ENCODE data around the gene CCDC102A.

CCDC102A gene

DNA sequence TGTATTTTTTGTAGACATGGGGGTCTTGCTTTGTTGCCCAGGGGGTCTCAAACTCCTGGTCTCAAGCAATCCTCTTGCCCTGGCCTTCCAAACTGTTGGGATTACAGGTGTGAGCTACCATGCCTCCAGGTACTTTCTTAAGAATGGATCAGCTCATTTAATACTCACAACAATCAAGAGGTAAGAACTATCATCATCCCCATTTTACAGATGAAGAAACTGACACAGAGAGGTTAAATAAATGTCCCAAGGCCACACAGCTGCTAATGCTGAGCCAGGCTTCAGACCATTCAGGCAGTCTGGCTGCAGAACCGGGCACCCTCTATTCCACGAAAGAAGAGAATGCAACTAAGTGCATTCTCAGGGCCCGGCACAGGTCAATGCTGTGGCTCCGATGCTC, 22.0 kb downstream of the CCDC102A start:
- Histone ChIP-seq H3K27ac (ENCODE audit: low read length) (no peak overlapping the region), H3K36me3 (ENCODE audit: control insufficient read depth in 1 of 2, insufficient read depth in 2 of 2, low read length in 2 of 2) (peaks cover 0 to 35% of the 10 kb centered on the region in 2 donors), H3K9me3 (ENCODE audit: control insufficient read depth in 1 of 2, low read length in 2 of 2) (no peaks in the 10 kb centered on the region), H3K4me3 (ENCODE audit: low read depth in 1 of 2, low read length in 2 of 2) (no peak overlapping the region), H3K27me3 (ENCODE audit: low read depth, low read length) (no peaks in the 10 kb centered on the region), H3K4me1 (ENCODE audit: control insufficient read depth in 1 of 2, insufficient read depth in 2 of 2, low read length in 2 of 2) (peaks cover 0 to 6% of the 10 kb centered on the region in 2 donors)

GRCh38 chr16:57513371-57514102, 22.8 kb downstream of the CCDC102A start:
- no peaks in the 10 kb centered on the region for H3K9me3 ChIP-seq (ENCODE audit: control insufficient read depth in 1 of 2, low read length in 2 of 2)
- peaks cover 0 to 34% of the 10 kb centered on the region in 2 donors for H3K36me3 ChIP-seq (ENCODE audit: control insufficient read depth in 1 of 2, insufficient read depth in 2 of 2, low read length in 2 of 2)
- H3K27ac ChIP-seq (ENCODE audit: low read length), result no peak overlapping the region
- peaks cover 0 to 6% of the 10 kb centered on the region in 2 donors for H3K4me1 ChIP-seq (ENCODE audit: control insufficient read depth in 1 of 2, insufficient read depth in 2 of 2, low read length in 2 of 2)
- H3K27me3 ChIP-seq (ENCODE audit: low read depth, low read length), result no peaks in the 10 kb centered on the region
- H3K4me3 ChIP-seq (ENCODE audit: low read depth in 1 of 2, low read length in 2 of 2), result no peak overlapping the region

DNA sequence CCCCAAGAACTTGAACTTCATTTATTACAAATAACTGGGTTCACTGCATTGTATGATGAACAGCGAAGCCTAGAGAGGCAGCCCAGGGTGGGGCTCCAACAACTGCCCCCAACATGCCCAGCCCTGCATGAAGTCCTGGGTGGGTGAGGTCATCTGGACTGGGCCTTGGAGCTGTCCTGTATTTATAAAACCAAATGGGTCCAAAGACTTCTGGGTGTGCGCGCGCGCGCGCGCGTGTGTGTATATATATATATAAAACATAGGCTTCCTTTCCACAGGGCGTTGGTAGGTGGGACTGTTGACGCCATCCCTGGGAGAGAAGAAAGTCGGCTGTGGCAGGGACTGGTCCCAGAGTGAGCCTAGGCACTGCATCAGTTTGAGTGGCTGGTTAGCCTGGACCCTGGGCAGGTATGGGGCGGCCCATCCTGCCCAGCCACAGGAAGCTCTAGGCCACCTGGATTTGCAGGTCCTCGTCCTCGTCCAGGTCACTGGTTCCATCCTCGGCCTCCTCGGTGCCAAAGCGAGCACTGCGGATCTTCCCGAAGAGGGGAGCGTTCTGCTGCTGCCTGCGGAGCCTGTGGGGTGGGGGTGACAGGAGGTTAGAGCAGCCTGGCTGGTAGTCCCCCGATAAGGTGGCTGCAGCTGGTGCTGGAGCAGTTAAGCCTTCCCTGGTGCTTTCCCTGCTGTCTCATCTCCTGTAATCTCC, 23.9 kb downstream of the CCDC102A start:
- H3K36me3 ChIP-seq (ENCODE audit: control insufficient read depth in 1 of 2, insufficient read depth in 2 of 2, low read length in 2 of 2), result peaks cover 0 to 23% of the 10 kb centered on the region in 2 donors

DNA sequence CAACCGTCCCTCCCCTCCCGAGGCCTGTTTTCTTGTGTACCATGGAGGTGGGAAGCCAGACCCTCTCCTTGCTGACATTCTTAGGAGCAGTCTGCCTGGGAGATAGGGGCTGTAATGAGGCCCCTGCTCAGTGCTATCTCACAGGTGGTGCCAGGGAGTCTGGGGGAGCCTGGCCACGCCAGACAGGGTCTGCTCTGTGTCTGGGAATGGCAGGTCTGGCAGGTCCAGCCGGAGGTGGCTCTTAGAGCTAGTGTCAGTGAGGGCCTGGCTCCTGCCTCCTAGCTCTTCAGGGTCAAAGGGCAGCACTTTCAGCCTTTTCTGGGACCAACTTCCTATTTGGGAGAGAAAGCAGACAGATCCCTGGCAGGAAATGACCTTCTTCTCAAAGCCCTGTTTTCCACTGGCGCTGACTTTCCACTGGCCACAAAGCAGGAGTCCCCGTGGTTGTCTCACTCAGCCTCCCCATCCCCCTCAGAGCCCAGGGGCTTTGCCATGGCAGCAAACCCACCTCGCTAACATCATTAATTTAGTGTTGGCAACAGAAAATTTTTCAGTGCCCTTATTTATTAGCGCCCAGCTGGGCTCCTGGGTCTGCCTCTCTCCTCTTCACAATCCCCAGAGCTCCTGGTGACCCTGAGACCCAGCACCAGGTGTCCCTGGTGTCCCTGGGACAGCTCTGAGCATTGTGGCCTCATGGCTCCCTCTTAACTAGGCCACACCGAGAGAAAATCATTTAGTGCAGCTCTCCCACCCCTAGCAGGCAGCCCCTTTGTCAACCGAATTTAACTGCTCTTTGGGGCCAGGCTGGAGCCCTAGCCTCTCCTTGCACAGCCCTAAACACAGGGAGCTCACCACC, 26.1 kb downstream of the CCDC102A start:
- Histone ChIP-seq H3K27me3 (ENCODE audit: low read depth, low read length) (no peaks in the 10 kb centered on the region), H3K27ac (ENCODE audit: low read length) (no peak overlapping the region), H3K9me3 (ENCODE audit: control insufficient read depth in 1 of 2, low read length in 2 of 2) (no peaks in the 10 kb centered on the region), H3K4me3 (ENCODE audit: low read depth in 1 of 2, low read length in 2 of 2) (no peak overlapping the region), H3K36me3 (ENCODE audit: control insufficient read depth in 1 of 2, insufficient read depth in 2 of 2, low read length in 2 of 2) (peaks cover 0 to 16% of the 10 kb centered on the region in 2 donors), H3K4me1 (ENCODE audit: control insufficient read depth in 1 of 2, insufficient read depth in 2 of 2, low read length in 2 of 2) (peaks cover 0 to 6% of the 10 kb centered on the region in 2 donors)

More for the DNA sequence above, 23.9 kb downstream of the CCDC102A start:
- Histone ChIP-seq H3K4me1 (ENCODE audit: control insufficient read depth in 1 of 2, insufficient read depth in 2 of 2, low read length in 2 of 2) (peaks cover 0 to 6% of the 10 kb centered on the region in 2 donors), H3K27ac (ENCODE audit: low read length) (no peak overlapping the region), H3K4me3 (ENCODE audit: low read depth in 1 of 2, low read length in 2 of 2) (no peak overlapping the region), H3K27me3 (ENCODE audit: low read depth, low read length) (no peaks in the 10 kb centered on the region), H3K9me3 (ENCODE audit: control insufficient read depth in 1 of 2, low read length in 2 of 2) (no peaks in the 10 kb centered on the region)

DNA sequence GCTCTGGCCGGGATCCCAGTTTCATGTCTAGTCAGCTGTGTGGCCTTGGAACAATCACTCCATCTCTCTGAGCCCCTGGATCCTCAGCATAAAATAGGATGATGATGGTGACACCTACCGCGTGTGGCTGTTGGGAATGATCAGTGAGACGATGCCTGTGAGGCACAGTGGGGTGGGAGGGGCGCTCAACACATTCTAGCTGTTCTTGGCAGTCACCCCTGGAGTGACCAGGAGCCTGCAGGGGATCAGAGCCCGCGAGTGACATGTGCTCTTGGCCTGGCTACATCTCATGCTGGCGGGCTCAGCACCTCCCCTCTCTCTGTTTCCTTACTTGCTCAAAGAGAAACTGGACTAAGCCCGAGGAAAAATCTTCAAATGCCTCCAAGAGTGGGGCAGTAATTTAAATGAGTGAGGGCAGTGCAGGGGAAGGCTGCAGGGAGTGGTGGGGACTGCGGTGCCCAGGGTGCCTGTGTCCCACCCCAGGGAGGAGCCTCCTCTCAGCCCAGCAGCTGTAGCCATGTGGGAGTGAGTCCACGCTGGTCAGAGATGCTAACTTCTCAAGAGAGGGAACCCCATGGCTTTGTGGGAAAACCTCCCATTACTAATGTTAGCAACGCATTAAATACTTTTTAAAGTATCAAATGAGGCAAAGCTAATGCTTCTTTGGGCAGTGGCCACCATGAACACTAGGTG, 27.0 kb downstream of the CCDC102A start:
- no peaks in the 10 kb centered on the region for H3K9me3 ChIP-seq (ENCODE audit: control insufficient read depth in 1 of 2, low read length in 2 of 2)
- H3K4me3 ChIP-seq (ENCODE audit: low read depth in 1 of 2, low read length in 2 of 2), result no peak overlapping the region
- no peaks in the 10 kb centered on the region for H3K27me3 ChIP-seq (ENCODE audit: low read depth, low read length)
- H3K4me1 ChIP-seq (ENCODE audit: control insufficient read depth in 1 of 2, insufficient read depth in 2 of 2, low read length in 2 of 2), result peaks cover 0 to 6% of the 10 kb centered on the region in 2 donors
- H3K36me3 ChIP-seq (ENCODE audit: control insufficient read depth in 1 of 2, insufficient read depth in 2 of 2, low read length in 2 of 2), result peaks cover 0 to 16% of the 10 kb centered on the region in 2 donors
- no peak overlapping the region for H3K27ac ChIP-seq (ENCODE audit: low read length)

DNA sequence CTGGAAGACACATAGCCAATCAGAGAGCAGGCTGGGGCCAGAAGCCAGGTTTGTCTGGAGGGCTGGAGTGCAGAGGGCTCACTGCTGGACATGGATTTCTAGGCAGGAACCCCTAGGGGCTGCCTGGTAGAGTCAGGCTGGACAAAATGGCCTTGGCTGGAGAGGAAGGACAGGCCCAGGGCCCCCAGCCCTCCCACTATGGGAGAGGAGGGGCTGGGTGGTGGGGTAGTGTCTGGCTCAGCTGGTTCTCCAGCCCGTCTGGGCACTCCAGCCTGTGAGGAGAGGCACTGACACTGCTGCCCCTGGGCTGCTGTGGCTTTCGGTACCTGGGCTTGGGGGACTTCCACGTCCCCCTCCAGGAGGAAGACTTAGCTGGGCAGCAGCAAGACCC, 28.3 kb downstream of the CCDC102A start:
- Histone ChIP-seq H3K4me3 (ENCODE audit: low read depth in 1 of 2, low read length in 2 of 2) (no peak overlapping the region), H3K27me3 (ENCODE audit: low read depth, low read length) (no peaks in the 10 kb centered on the region), H3K36me3 (ENCODE audit: control insufficient read depth in 1 of 2, insufficient read depth in 2 of 2, low read length in 2 of 2) (peaks cover 0 to 11% of the 10 kb centered on the region in 2 donors), H3K9me3 (ENCODE audit: control insufficient read depth in 1 of 2, low read length in 2 of 2) (no peaks in the 10 kb centered on the region), H3K4me1 (ENCODE audit: control insufficient read depth in 1 of 2, insufficient read depth in 2 of 2, low read length in 2 of 2) (peaks cover 0 to 6% of the 10 kb centered on the region in 2 donors), H3K27ac (ENCODE audit: low read length) (no peak overlapping the region)

GRCh38 chr16:57507136-57508034, 29.0 kb downstream of the CCDC102A start:
- H3K4me3 ChIP-seq (ENCODE audit: low read depth in 1 of 2, low read length in 2 of 2), result no peak overlapping the region
- peaks cover 0 to 6% of the 10 kb centered on the region in 2 donors for H3K4me1 ChIP-seq (ENCODE audit: control insufficient read depth in 1 of 2, insufficient read depth in 2 of 2, low read length in 2 of 2)
- no peak overlapping the region for H3K27ac ChIP-seq (ENCODE audit: low read length)
- no peaks in the 10 kb centered on the region for H3K27me3 ChIP-seq (ENCODE audit: low read depth, low read length)
- H3K9me3 ChIP-seq (ENCODE audit: control insufficient read depth in 1 of 2, low read length in 2 of 2), result no peaks in the 10 kb centered on the region
- peaks cover 0 to 5% of the 10 kb centered on the region in 2 donors for H3K36me3 ChIP-seq (ENCODE audit: control insufficient read depth in 1 of 2, insufficient read depth in 2 of 2, low read length in 2 of 2)

GRCh38 chr16:57505169-57505568, 31.2 kb downstream of the CCDC102A start:
- Histone ChIP-seq H3K4me3 (ENCODE audit: low read depth in 1 of 2, low read length in 2 of 2) (no peak overlapping the region), H3K27me3 (ENCODE audit: low read depth, low read length) (no peaks in the 10 kb centered on the region), H3K27ac (ENCODE audit: low read length) (no peak overlapping the region), H3K4me1 (ENCODE audit: control insufficient read depth in 1 of 2, insufficient read depth in 2 of 2, low read length in 2 of 2) (peaks cover 0 to 4% of the 10 kb centered on the region in 2 donors), H3K9me3 (ENCODE audit: control insufficient read depth in 1 of 2, low read length in 2 of 2) (no peaks in the 10 kb centered on the region), H3K36me3 (ENCODE audit: control insufficient read depth in 1 of 2, insufficient read depth in 2 of 2, low read length in 2 of 2) (no peaks in the 10 kb centered on the region)

DNA sequence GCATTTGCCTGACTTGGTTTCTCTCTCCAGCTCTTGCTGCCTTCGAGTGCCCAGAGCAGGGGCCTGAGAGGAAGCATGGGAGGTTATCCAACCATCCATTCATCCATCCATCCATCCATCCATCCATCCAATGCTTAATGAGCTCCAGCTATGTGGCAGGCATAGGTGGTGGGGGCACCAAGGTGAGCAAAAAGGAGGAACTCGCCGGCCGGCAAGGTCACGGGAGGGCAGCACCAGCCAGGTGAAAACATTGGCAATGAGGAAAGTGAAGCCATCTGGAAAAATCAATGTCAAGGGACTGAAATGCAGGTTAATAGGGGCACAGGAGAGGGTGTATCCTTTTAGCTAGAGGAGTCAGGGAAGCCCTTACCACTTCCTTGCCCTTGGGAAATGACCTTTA, 31.9 kb downstream of the CCDC102A start:
- Histone ChIP-seq H3K4me1 (ENCODE audit: control insufficient read depth in 1 of 2, insufficient read depth in 2 of 2, low read length in 2 of 2) (no peaks in the 10 kb centered on the region), H3K27ac (ENCODE audit: low read length) (no peak overlapping the region), H3K9me3 (ENCODE audit: control insufficient read depth in 1 of 2, low read length in 2 of 2) (no peaks in the 10 kb centered on the region), H3K27me3 (ENCODE audit: low read depth, low read length) (no peaks in the 10 kb centered on the region), H3K4me3 (ENCODE audit: low read depth in 1 of 2, low read length in 2 of 2) (no peak overlapping the region), H3K36me3 (ENCODE audit: control insufficient read depth in 1 of 2, insufficient read depth in 2 of 2, low read length in 2 of 2) (no peaks in the 10 kb centered on the region)

DNA sequence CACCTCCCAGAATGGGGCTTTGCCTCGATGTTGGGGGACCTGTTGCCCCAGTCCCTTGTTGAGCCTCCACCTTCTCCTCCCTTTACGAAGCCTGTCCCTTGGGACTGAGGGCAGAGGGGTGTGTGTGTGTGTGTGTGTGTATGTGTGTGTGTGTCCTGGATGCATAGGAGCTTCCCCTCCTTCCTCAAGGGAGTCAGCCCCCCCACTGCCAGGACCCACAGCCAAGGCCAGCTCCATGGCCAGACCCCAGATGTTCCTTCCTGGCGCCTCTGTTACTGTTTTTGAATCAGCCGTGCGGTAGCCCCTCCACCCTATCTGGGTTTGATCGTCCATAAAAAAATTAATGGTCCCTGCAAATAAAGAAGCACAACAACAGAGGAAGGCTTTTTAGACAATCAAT, 32.4 kb downstream of the CCDC102A start:
- Histone ChIP-seq H3K36me3 (ENCODE audit: control insufficient read depth in 1 of 2, insufficient read depth in 2 of 2, low read length in 2 of 2) (no peaks in the 10 kb centered on the region), H3K9me3 (ENCODE audit: control insufficient read depth in 1 of 2, low read length in 2 of 2) (no peaks in the 10 kb centered on the region), H3K27ac (ENCODE audit: low read length) (no peak overlapping the region), H3K4me1 (ENCODE audit: control insufficient read depth in 1 of 2, insufficient read depth in 2 of 2, low read length in 2 of 2) (no peaks in the 10 kb centered on the region), H3K27me3 (ENCODE audit: low read depth, low read length) (no peaks in the 10 kb centered on the region), H3K4me3 (ENCODE audit: low read depth in 1 of 2, low read length in 2 of 2) (no peak overlapping the region)

Measured in muscle layer of duodenum (tissue), 2 donors.